ENCODE measurements around the gene MUC12.

DNA sequence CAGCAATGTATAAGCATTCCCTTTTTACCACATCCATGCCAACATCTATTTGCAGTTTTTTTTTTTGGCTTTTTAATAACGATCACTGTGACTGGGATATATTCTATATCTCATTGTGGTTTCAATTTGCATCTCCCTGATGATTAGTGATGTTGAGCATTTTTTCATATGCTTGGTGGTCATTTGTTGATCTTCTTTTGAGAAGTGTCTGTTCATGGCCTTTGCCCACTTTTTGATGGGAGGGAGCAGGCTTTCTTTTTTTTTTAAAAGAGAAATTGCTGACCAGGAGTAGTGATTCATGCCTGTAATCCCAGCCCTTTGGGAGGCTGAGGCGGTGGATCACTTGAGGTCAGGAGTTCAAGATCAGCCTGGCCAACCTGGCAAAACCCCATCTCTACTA is 54.5 kb downstream of the MUC12 start:
- TF ChIP-seq EZH2 (IDR thresholded peaks at IDR 0.05; ENCODE audit: low read length): no peak
- TF ChIP-seq, protein P1, sequence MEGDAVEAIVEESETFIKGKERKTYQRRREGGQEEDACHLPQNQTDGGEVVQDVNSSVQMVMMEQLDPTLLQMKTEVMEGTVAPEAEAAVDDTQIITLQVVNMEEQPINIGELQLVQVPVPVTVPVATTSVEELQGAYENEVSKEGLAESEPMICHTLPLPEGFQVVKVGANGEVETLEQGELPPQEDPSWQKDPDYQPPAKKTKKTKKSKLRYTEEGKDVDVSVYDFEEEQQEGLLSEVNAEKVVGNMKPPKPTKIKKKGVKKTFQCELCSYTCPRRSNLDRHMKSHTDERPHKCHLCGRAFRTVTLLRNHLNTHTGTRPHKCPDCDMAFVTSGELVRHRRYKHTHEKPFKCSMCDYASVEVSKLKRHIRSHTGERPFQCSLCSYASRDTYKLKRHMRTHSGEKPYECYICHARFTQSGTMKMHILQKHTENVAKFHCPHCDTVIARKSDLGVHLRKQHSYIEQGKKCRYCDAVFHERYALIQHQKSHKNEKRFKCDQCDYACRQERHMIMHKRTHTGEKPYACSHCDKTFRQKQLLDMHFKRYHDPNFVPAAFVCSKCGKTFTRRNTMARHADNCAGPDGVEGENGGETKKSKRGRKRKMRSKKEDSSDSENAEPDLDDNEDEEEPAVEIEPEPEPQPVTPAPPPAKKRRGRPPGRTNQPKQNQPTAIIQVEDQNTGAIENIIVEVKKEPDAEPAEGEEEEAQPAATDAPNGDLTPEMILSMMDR (optimal IDR thresholded peaks at IDR 0.05 in 1 of 3, IDR thresholded peaks at IDR 0.05 in 1 of 3, conservative IDR thresholded peaks at IDR 0.05 in 1 of 3; ENCODE audit: extremely low read depth in 1 of 3, insufficient read depth in 2 of 3, low read length in 3 of 3): no peak

Data from keratinocyte (primary cell).